Measurements from ENCODE around the gene ZFAND3. TPM values are rescaled to one million over a fixed set of nuclear protein-coding genes. Genes with fewer than 3 reads are reported as not detected.

The ZFAND3 gene
- total RNA-seq, 4 donors from 2014 or later: 30.5 to 57.4 (median 53.3) TPM

DNA sequence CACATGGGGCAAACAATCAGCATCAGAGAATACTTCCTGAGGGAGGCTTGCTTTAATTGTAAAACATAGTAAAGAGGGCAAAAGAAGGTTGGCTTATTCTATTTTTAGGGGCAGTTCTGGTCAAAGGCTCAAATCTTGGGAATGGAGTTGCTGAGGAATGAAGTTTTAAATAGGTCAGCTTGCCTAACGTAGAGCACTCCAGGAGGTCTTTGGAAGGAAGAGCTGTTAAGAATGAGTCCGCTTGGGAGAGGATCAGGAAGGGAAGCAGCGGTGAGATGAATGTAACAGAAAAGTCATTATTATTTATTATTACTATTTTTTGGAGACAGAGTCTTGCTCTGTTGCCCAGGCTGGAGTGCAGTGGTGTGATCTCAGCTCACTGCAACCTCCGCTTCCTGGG, 108.7 kb downstream of the ZFAND3 start:
- TF ChIP-seq CTCF (IDR thresholded peaks at IDR 0.05) (no peak), POLR2A (IDR thresholded peaks at IDR 0.05) (no peak)
- no peak overlapping the region for H3K27ac ChIP-seq
- no peak overlapping the region for H3K4me3 ChIP-seq
- no peak for DNase-seq
- no peaks in the 10 kb centered on the region for H3K27me3 ChIP-seq
- H3K9me3 ChIP-seq: no peaks in the 10 kb centered on the region
- peaks cover 0 to 37% (median 0%) of the 10 kb centered on the region in 4 donors for H3K4me1 ChIP-seq
- H3K36me3 ChIP-seq: no peaks in the 10 kb centered on the region

GRCh38 chr6:37930288-37930971, 110.9 kb downstream of the ZFAND3 start:
- Histone ChIP-seq H3K4me3 (no peak overlapping the region), H3K27me3 (no peaks in the 10 kb centered on the region), H3K27ac (peak overlapping the region in 3 of 4 donors; percentile 15 to 76 (median 40)), H3K4me1 (peaks cover 0 to 37% (median 0%) of the 10 kb centered on the region in 4 donors), H3K9me3 (no peaks in the 10 kb centered on the region), H3K36me3 (no peaks in the 10 kb centered on the region)
- TF ChIP-seq POLR2A (IDR thresholded peaks at IDR 0.05) (no peak), CTCF (IDR thresholded peaks at IDR 0.05) (no peak)
- no peak for DNase-seq

- DNase-seq: no peak
- no peak for TF ChIP-seq POLR2A (IDR thresholded peaks at IDR 0.05)
- peaks cover 0 to 37% (median 0%) of the 10 kb centered on the region in 4 donors for H3K4me1 ChIP-seq
- H3K27me3 ChIP-seq: no peaks in the 10 kb centered on the region
- H3K9me3 ChIP-seq: no peaks in the 10 kb centered on the region
- H3K27ac ChIP-seq: peak overlapping the region in 3 of 4 donors; percentile 15 to 76 (median 40)
- H3K4me3 ChIP-seq: no peak overlapping the region
- no peaks in the 10 kb centered on the region for H3K36me3 ChIP-seq
Observed at GRCh38 chr6:37931066-37931465, 111.5 kb downstream of the ZFAND3 start.

- no peak for TF ChIP-seq CTCF (IDR thresholded peaks at IDR 0.05)
- no peak for TF ChIP-seq POLR2A (IDR thresholded peaks at IDR 0.05)
- H3K4me1 ChIP-seq: peaks cover 0 to 27% (median 0%) of the 10 kb centered on the region in 4 donors
- H3K36me3 ChIP-seq: no peaks in the 10 kb centered on the region
- H3K9me3 ChIP-seq: no peaks in the 10 kb centered on the region
- H3K4me3 ChIP-seq: no peak overlapping the region
- H3K27ac ChIP-seq: no peak overlapping the region
- no peak for DNase-seq
- H3K27me3 ChIP-seq: no peaks in the 10 kb centered on the region
Observed at GRCh38 chr6:37934276-37934675, 114.7 kb downstream of the ZFAND3 start.

GRCh38 chr6:37936150-37936549, 116.6 kb downstream of the ZFAND3 start:
- peaks cover 0 to 16% (median under 1%) of the 10 kb centered on the region in 4 donors for H3K4me1 ChIP-seq
- no peak overlapping the region for H3K27ac ChIP-seq
- no peak for DNase-seq
- TF ChIP-seq CTCF (IDR thresholded peaks at IDR 0.05): no peak
- TF ChIP-seq POLR2A (IDR thresholded peaks at IDR 0.05): no peak
- H3K9me3 ChIP-seq: no peaks in the 10 kb centered on the region
- no peaks in the 10 kb centered on the region for H3K36me3 ChIP-seq
- H3K4me3 ChIP-seq: no peak overlapping the region
- no peaks in the 10 kb centered on the region for H3K27me3 ChIP-seq

DNA sequence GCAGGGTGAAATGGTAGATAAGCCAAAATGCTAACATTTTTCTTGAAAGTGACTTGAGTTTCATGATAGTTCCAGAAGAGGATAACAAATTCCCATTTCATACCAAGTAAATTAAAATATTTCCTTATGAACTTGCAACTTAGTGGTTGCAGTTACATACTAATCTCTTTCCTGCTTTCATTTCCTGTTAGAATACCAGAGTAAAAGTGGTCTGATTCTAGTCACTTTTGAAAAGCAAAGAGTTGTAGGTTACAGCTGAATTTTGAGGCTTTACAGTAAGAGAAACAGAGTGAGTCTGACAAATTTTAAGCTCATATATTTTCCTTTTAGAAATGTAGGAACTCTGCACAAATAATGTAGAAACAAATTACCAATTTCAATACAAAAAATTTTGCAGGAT, 117.4 kb downstream of the ZFAND3 start:
- Histone ChIP-seq H3K36me3 (no peaks in the 10 kb centered on the region), H3K27me3 (no peaks in the 10 kb centered on the region), H3K27ac (no peak overlapping the region), H3K4me3 (no peak overlapping the region), H3K9me3 (no peaks in the 10 kb centered on the region), H3K4me1 (peaks cover 0 to 8% (median 2%) of the 10 kb centered on the region in 4 donors)
- no peak for DNase-seq
- TF ChIP-seq POLR2A (IDR thresholded peaks at IDR 0.05) (no peak), CTCF (IDR thresholded peaks at IDR 0.05) (no peak)

Measured in Peyer's patch (tissue), 4 donors.